LNCAP (cell line): ENCODE measurements around the gene GPC5.

Source experiments
- CTCF ChIP-seq: fragments of 450-650 bp; IDR thresholded peaks from 2 replicates; pipeline ENCODE4 v1.5.1; 2017; ENCODE audit warnings: mild to moderate bottlenecking

The GPC5 gene

GRCh38 chr13:91988331-91988730, 589.9 kb downstream of the GPC5 start:
- no peak for TF ChIP-seq CTCF

- no peak for TF ChIP-seq CTCF
Measured at GRCh38 chr13:92012787-92013186, 614.4 kb downstream of the GPC5 start.

GRCh38 chr13:92017737-92018136, 619.3 kb downstream of the GPC5 start:
- TF ChIP-seq CTCF: no peak

GRCh38 chr13:92028695-92029094, 630.3 kb downstream of the GPC5 start:
- TF ChIP-seq CTCF: no peak

GRCh38 chr13:92029641-92030040, 631.2 kb downstream of the GPC5 start:
- no peak for TF ChIP-seq CTCF

GRCh38 chr13:92038905-92039304, 640.5 kb downstream of the GPC5 start:
- no peak for TF ChIP-seq CTCF

GRCh38 chr13:92042522-92042921, 644.1 kb downstream of the GPC5 start:
- no peak for TF ChIP-seq CTCF

- no peak for TF ChIP-seq CTCF
Measured at GRCh38 chr13:92044351-92044750, 645.9 kb downstream of the GPC5 start.
